MM.1S (cell line): ENCODE measurements around the gene FBXO24.

Source experiments
- DNase-seq: peaks from one replicate; pipeline ENCODE4 v3.0.0-alpha.2; 2015
- H2AFZ ChIP-seq: fragments of 300-600 bp; sonication (generic); 2 replicates; pipeline ENCODE4 v1.6.0; 2016; ENCODE audit warnings: antibody characterized with exemption, low read length
- H3F3A ChIP-seq: fragments of 300-600 bp; sonication (generic); 2 replicates; pipeline ENCODE4 v1.6.1; 2016; ENCODE audit warnings: mild to moderate bottlenecking, antibody characterized with exemption, low read length, moderate library complexity, mixed read lengths; ENCODE audit not compliant: insufficient read depth
- H3K27ac ChIP-seq: fragments of 300-600 bp; sonication (generic); 2 replicates; pipeline ENCODE4 v1.5.1; 2016; ENCODE audit warnings: mild to moderate bottlenecking, low read length
- H3K27me3 ChIP-seq: fragments of 300-600 bp; sonication (generic); replicated peaks from 2 replicates; pipeline ENCODE4 v1.6.0; 2016; ENCODE audit warnings: low read length; ENCODE audit not compliant: insufficient read depth
- H3K36me3 ChIP-seq: fragments of 300-600 bp; sonication (generic); replicated peaks from 2 replicates; pipeline ENCODE4 v1.6.1; 2016; ENCODE audit warnings: mild to moderate bottlenecking, low read length, mixed read lengths; ENCODE audit not compliant: insufficient read depth
- H3K4me1 ChIP-seq: fragments of 300-600 bp; sonication (generic); 2 replicates; pipeline ENCODE4 v1.6.1; 2016; ENCODE audit warnings: low read length, mixed read lengths
- H3K4me2 ChIP-seq: fragments of 300-600 bp; sonication (generic); 2 replicates; pipeline ENCODE4 v1.6.0; 2016; ENCODE audit warnings: low read depth, low read length
- H3K4me3 ChIP-seq: fragments of 300-600 bp; sonication (generic); 2 replicates; pipeline ENCODE4 v1.5.1; 2016; ENCODE audit warnings: low read length, mixed read lengths
- H3K79me2 ChIP-seq: fragments of 300-600 bp; sonication (generic); 2 replicates; pipeline ENCODE4 v1.6.1; 2016; ENCODE audit warnings: mixed run types, low read length, mixed read lengths
- H3K9ac ChIP-seq: fragments of 300-600 bp; sonication (generic); 2 replicates; pipeline ENCODE4 v1.6.1; 2016; ENCODE audit warnings: low read length, mixed read lengths
- H3K9me2 ChIP-seq: fragments of 300-600 bp; sonication (generic); replicated peaks from 2 replicates; pipeline ENCODE4 v1.6.1; 2016; ENCODE audit warnings: mild to moderate bottlenecking, low read length, mixed read lengths; ENCODE audit not compliant: insufficient read depth
- H3K9me3 ChIP-seq: fragments of 300-600 bp; sonication (generic); replicated peaks from 2 replicates; pipeline ENCODE4 v1.6.1; 2016; ENCODE audit warnings: mild to moderate bottlenecking, low read length, mixed read lengths; ENCODE audit not compliant: insufficient read depth
- H4K20me1 ChIP-seq: fragments of 300-600 bp; sonication (generic); 2 replicates; pipeline ENCODE4 v1.6.1; 2016; ENCODE audit warnings: mild to moderate bottlenecking, low read length, moderate library complexity, mixed read lengths; ENCODE audit not compliant: insufficient read depth
- CTCF ChIP-seq: fragments of 300-600 bp; sonication (generic); IDR thresholded peaks from 2 replicates; pipeline ENCODE4 v1.5.1; 2016; ENCODE audit warnings: antibody characterized with exemption, low read length, mixed read lengths
- EZH2 ChIP-seq: fragments of 300-600 bp; sonication (generic); optimal IDR thresholded peaks from 2 replicates; pipeline ENCODE3; 2017; ENCODE audit warnings: low read depth, mild to moderate bottlenecking, antibody characterized with exemption, low read length, mixed read lengths
- EZH2phosphoT487 ChIP-seq: fragments of 300-600 bp; sonication (generic); IDR thresholded peaks from 2 replicates; pipeline ENCODE4 v1.6.1; 2018; ENCODE audit warnings: antibody characterized with exemption, low read length

Gene FBXO24

GRCh38 chr7:100543586-100543985, 42.5 kb upstream of the FBXO24 start:
- TF ChIP-seq EZH2phosphoT487 (no peak), CTCF (no peak), EZH2 (no peak)
- 0 out of 2 replicates have a peak, but pooled peaks cover 5% of the 10 kb centered on the region for H3K79me2 ChIP-seq
- H3K9ac ChIP-seq: no peak overlapping the region
- peaks cover 4% of the 10 kb centered on the region; the same call in 1 of the 2 replicates for H3K4me1 ChIP-seq
- no peaks in the 10 kb centered on the region for H3K36me3 ChIP-seq
- no peaks in the 10 kb centered on the region for H3K27me3 ChIP-seq
- H3K4me2 ChIP-seq: no peak overlapping the region
- H3K27ac ChIP-seq: no peak overlapping the region
- no peaks in the 10 kb centered on the region for H3K9me2 ChIP-seq
- peaks cover under 1% of the 10 kb centered on the region; the same call in 1 of the 2 replicates for H3F3A ChIP-seq
- no peaks in the 10 kb centered on the region for H4K20me1 ChIP-seq
- H3K9me3 ChIP-seq: no peaks in the 10 kb centered on the region
- H2AFZ ChIP-seq: no peak overlapping the region
- DNase-seq: no peak
- no peak overlapping the region for H3K4me3 ChIP-seq

- TF ChIP-seq EZH2phosphoT487 (no peak), CTCF (no peak), EZH2 (no peak)
- Histone ChIP-seq H3K4me2 (no peak overlapping the region), H3F3A (no peaks in the 10 kb centered on the region), H3K27ac (no peak overlapping the region), H2AFZ (no peak overlapping the region), H3K36me3 (no peaks in the 10 kb centered on the region), H3K27me3 (no peaks in the 10 kb centered on the region), H3K9me3 (no peaks in the 10 kb centered on the region), H4K20me1 (no peaks in the 10 kb centered on the region), H3K4me1 (peaks cover 4% of the 10 kb centered on the region; the same call in 1 of the 2 replicates), H3K4me3 (no peak overlapping the region), H3K9me2 (no peaks in the 10 kb centered on the region), H3K79me2 (0 out of 2 replicates have a peak, but pooled peaks cover 5% of the 10 kb centered on the region), H3K9ac (no peak overlapping the region)
- no peak for DNase-seq
Observed at GRCh38 chr7:100544386-100544785, 41.7 kb upstream of the FBXO24 start.

GRCh38 chr7:100544967-100545359, 41.2 kb upstream of the FBXO24 start:
- no peak for TF ChIP-seq CTCF
- no peak for TF ChIP-seq EZH2
- no peak for TF ChIP-seq EZH2phosphoT487
- H3K4me2 ChIP-seq: no peak overlapping the region
- no peak overlapping the region for H3K9ac ChIP-seq
- H3K4me3 ChIP-seq: no peak overlapping the region
- H2AFZ ChIP-seq: no peak overlapping the region
- H3K9me2 ChIP-seq: no peaks in the 10 kb centered on the region
- H3K79me2 ChIP-seq: 0 out of 2 replicates have a peak, but pooled peaks cover 1% of the 10 kb centered on the region
- no peaks in the 10 kb centered on the region for H3F3A ChIP-seq
- peaks cover under 1% of the 10 kb centered on the region; the same call in 1 of the 2 replicates for H3K4me1 ChIP-seq
- H3K36me3 ChIP-seq: no peaks in the 10 kb centered on the region
- H4K20me1 ChIP-seq: no peaks in the 10 kb centered on the region
- DNase-seq: no peak
- H3K27me3 ChIP-seq: no peaks in the 10 kb centered on the region
- no peaks in the 10 kb centered on the region for H3K9me3 ChIP-seq
- H3K27ac ChIP-seq: no peak overlapping the region
